Activated CD8-positive, alpha-beta T cell treated with anti-CD3 and anti-CD28 coated beads, Interleukin-2, amount 10 ng/mL, durations not matched to agents 7 days and 5 days (primary cell): ENCODE measurements around the gene TSPAN15. TPM values are rescaled to one million over a fixed set of nuclear protein-coding genes. Genes with fewer than 3 reads are reported as not detected.
A peak's percentile ranks its signal among the peaks of the same experiment; 100 is the strongest.

Experiments
- ATAC-seq: fragments of 150-1000 bp; cut with Tn5 transposase; one replicate; pipeline ENCODE4 v1.10.0; 2021; ENCODE audit warnings: moderate library complexity
- CTCF ChIA-PET: fragments of 350-600 bp; sonication (Branson Sonifier 250); formaldehyde crosslinking; loops from one replicate; lab custom pipeline; 2021; ENCODE audit warnings: antibody characterized with exemption; lab: Charles Lee
- POLR2A ChIA-PET: fragments of 350-600 bp; sonication (Branson Sonifier 250); formaldehyde crosslinking; loops from one replicate; lab custom pipeline; 2021; ENCODE audit warnings: antibody characterized with exemption; lab: Charles Lee
- DNase-seq: peaks from one replicate; pipeline ENCODE4 v3.0.0-alpha.2; 2020
- H3K27ac Mint-ChIP-seq: one replicate; pipeline ENCODE4 v1.8.0; 2021; ENCODE audit warnings: mild to moderate bottlenecking, mixed read lengths
- H3K27me3 Mint-ChIP-seq: one replicate; pipeline ENCODE4 v1.8.0; 2021; ENCODE audit warnings: low read depth, mixed read lengths
- H3K36me3 Mint-ChIP-seq: one replicate; pipeline ENCODE4 v1.8.0; 2021; ENCODE audit warnings: low read depth, mixed read lengths
- H3K4me1 Mint-ChIP-seq: one replicate; pipeline ENCODE4 v1.8.0; 2021; ENCODE audit warnings: low read depth, mixed read lengths
- H3K4me3 Mint-ChIP-seq: one replicate; pipeline ENCODE4 v1.8.0; 2021; ENCODE audit warnings: mild to moderate bottlenecking, mixed read lengths
- H3K9me3 Mint-ChIP-seq: one replicate; pipeline ENCODE4 v1.8.0; 2022; ENCODE audit warnings: mixed read lengths; ENCODE audit not compliant: insufficient read depth
- total RNA-seq, 2 experiments: library from RNA; stranded (reverse); gene quantifications; one replicate each; pipeline ENCODE4 v1.2.3, GENCODE V29; 2021

Gene TSPAN15
- total RNA-seq, 2 experiments from 2014 or later = 3.8 to 4.7 TPM

- H3K36me3 Mint-ChIP-seq = peaks cover 5% of the 10 kb centered on the region
- H3K4me1 Mint-ChIP-seq = no peaks in the 10 kb centered on the region
- DNase-seq (no peak), ATAC-seq (no peak)
- H3K27me3 Mint-ChIP-seq = no peaks in the 10 kb centered on the region
- H3K27ac Mint-ChIP-seq = no peak overlapping the region
- ChIA-PET POLR2A (no interaction called here), CTCF (no interaction called here)
- peaks cover 7% of the 10 kb centered on the region for H3K9me3 Mint-ChIP-seq
- H3K4me3 Mint-ChIP-seq = no peak overlapping the region
Measured at GRCh38 chr10:69492091-69492745, 41.0 kb downstream of the TSPAN15 start.

GRCh38 chr10:69492746-69493462, 41.6 kb downstream of the TSPAN15 start:
- no peak for DNase-seq
- H3K4me1 Mint-ChIP-seq = peaks cover 2% of the 10 kb centered on the region
- ATAC-seq = no peak
- H3K27me3 Mint-ChIP-seq = no peaks in the 10 kb centered on the region
- H3K9me3 Mint-ChIP-seq = peaks cover 4% of the 10 kb centered on the region
- CTCF ChIA-PET = no interaction called here
- POLR2A ChIA-PET = no interaction called here
- H3K4me3 Mint-ChIP-seq = no peak overlapping the region
- no peak overlapping the region for H3K27ac Mint-ChIP-seq
- peaks cover 5% of the 10 kb centered on the region for H3K36me3 Mint-ChIP-seq

- POLR2A ChIA-PET = no interaction called here
- no peak overlapping the region for H3K4me3 Mint-ChIP-seq
- no peaks in the 10 kb centered on the region for H3K9me3 Mint-ChIP-seq
- H3K4me1 Mint-ChIP-seq = peaks cover 8% of the 10 kb centered on the region
- no peak overlapping the region for H3K27ac Mint-ChIP-seq
- H3K27me3 Mint-ChIP-seq = no peaks in the 10 kb centered on the region
- CTCF ChIA-PET = no interaction called here
- ATAC-seq (no peak), DNase-seq (no peak)
- no peaks in the 10 kb centered on the region for H3K36me3 Mint-ChIP-seq
Measured at GRCh38 chr10:69494626-69495558, 43.6 kb downstream of the TSPAN15 start.

- Mint-ChIP-seq H3K36me3 (no peaks in the 10 kb centered on the region), H3K4me1 (peaks cover 8% of the 10 kb centered on the region), H3K9me3 (no peaks in the 10 kb centered on the region), H3K4me3 (no peak overlapping the region), H3K27me3 (no peaks in the 10 kb centered on the region), H3K27ac (no peak overlapping the region)
- CTCF ChIA-PET = interaction anchor here (1.0 to 1.9 kb wide), 2 partner anchors 14 to 87 kb away, joined by 3 to 5 read pairs; no protein-coding TSS in a partner anchor
- ATAC-seq (no peak), DNase-seq (no peak)
- POLR2A ChIA-PET = no interaction called here
Measured at GRCh38 chr10:69495666-69496065, 44.4 kb downstream of the TSPAN15 start.

- peaks cover 8% of the 10 kb centered on the region for H3K4me1 Mint-ChIP-seq
- no peaks in the 10 kb centered on the region for H3K9me3 Mint-ChIP-seq
- POLR2A ChIA-PET = interaction anchor here (0.5 kb wide), 1 partner anchor 19 kb away, joined by 3 read pairs; no protein-coding TSS in a partner anchor
- H3K36me3 Mint-ChIP-seq = no peaks in the 10 kb centered on the region
- no peak overlapping the region for H3K27ac Mint-ChIP-seq
- DNase-seq = no peak
- H3K4me3 Mint-ChIP-seq = no peak overlapping the region
- no peak for ATAC-seq
- CTCF ChIA-PET = interaction anchor here (1.0 to 3.0 kb wide), 3 partner anchors 13 to 88 kb away, joined by 3 to 12 read pairs (median 5); no protein-coding TSS in a partner anchor
- H3K27me3 Mint-ChIP-seq = no peaks in the 10 kb centered on the region
Measured at GRCh38 chr10:69496352-69497230, 45.3 kb downstream of the TSPAN15 start.

GRCh38 chr10:69497231-69497561, 45.9 kb downstream of the TSPAN15 start:
- H3K4me3 Mint-ChIP-seq = no peak overlapping the region
- H3K27me3 Mint-ChIP-seq = no peaks in the 10 kb centered on the region
- ATAC-seq = no peak
- no peaks in the 10 kb centered on the region for H3K9me3 Mint-ChIP-seq
- CTCF ChIA-PET = interaction anchor here (1.9 to 3.0 kb wide), 2 partner anchors 12 to 19 kb away, joined by 5 to 12 read pairs; no protein-coding TSS in a partner anchor
- H3K27ac Mint-ChIP-seq = peak overlapping the region; percentile 50
- DNase-seq = no peak
- POLR2A ChIA-PET = interaction anchor here (0.5 kb wide), 1 partner anchor 19 kb away, joined by 3 read pairs; no protein-coding TSS in a partner anchor
- H3K4me1 Mint-ChIP-seq = peaks cover 8% of the 10 kb centered on the region
- H3K36me3 Mint-ChIP-seq = no peaks in the 10 kb centered on the region

- H3K27ac Mint-ChIP-seq = peak overlapping the region; percentile 50
- no peaks in the 10 kb centered on the region for H3K9me3 Mint-ChIP-seq
- no peak for ATAC-seq
Measured at GRCh38 chr10:69497611-69498390, 46.5 kb downstream of the TSPAN15 start.

GRCh38 chr10:69498711-69499471, 47.6 kb downstream of the TSPAN15 start:
- POLR2A ChIA-PET = no interaction called here
- no peak overlapping the region for H3K4me3 Mint-ChIP-seq
- CTCF ChIA-PET = interaction anchor here (1.0 to 3.0 kb wide), 4 partner anchors 17 to 71 kb away, joined by 3 to 12 read pairs (median 4); no protein-coding TSS in a partner anchor
- no peak for DNase-seq
- no peak for ATAC-seq
- no peaks in the 10 kb centered on the region for H3K9me3 Mint-ChIP-seq
- no peaks in the 10 kb centered on the region for H3K36me3 Mint-ChIP-seq
- peaks cover 8% of the 10 kb centered on the region for H3K4me1 Mint-ChIP-seq
- H3K27ac Mint-ChIP-seq = no peak overlapping the region
- H3K27me3 Mint-ChIP-seq = no peaks in the 10 kb centered on the region

More at GRCh38 chr10:69497611-69498390, 46.5 kb downstream of the TSPAN15 start:
- no peak for DNase-seq
- Mint-ChIP-seq H3K27me3 (no peaks in the 10 kb centered on the region), H3K4me3 (no peak overlapping the region), H3K4me1 (peaks cover 8% of the 10 kb centered on the region), H3K36me3 (no peaks in the 10 kb centered on the region)
- POLR2A ChIA-PET = no interaction called here
- CTCF ChIA-PET = interaction anchor here (1.9 to 3.0 kb wide), 2 partner anchors 12 to 18 kb away, joined by 5 to 12 read pairs; no protein-coding TSS in a partner anchor

- CTCF ChIA-PET = interaction anchor here (1.0 to 1.6 kb wide), 3 partner anchors 21 to 72 kb away, joined by 3 to 4 read pairs (median 3); no protein-coding TSS in a partner anchor
- ATAC-seq (no peak), DNase-seq (no peak)
- H3K9me3 Mint-ChIP-seq = no peaks in the 10 kb centered on the region
- H3K27me3 Mint-ChIP-seq = no peaks in the 10 kb centered on the region
- peaks cover 8% of the 10 kb centered on the region for H3K4me1 Mint-ChIP-seq
- no peak overlapping the region for H3K4me3 Mint-ChIP-seq
- POLR2A ChIA-PET = no interaction called here
- H3K27ac Mint-ChIP-seq = no peak overlapping the region
- no peaks in the 10 kb centered on the region for H3K36me3 Mint-ChIP-seq
Measured at GRCh38 chr10:69499726-69500689, 48.7 kb downstream of the TSPAN15 start.
